HG03108 (cell line): ENCODE results near the gene MCL1.

ENCODE experiments used
- ATAC-seq: cut with Tn5 transposase; IDR thresholded peaks from one replicate; pipeline ENCODE4 v1.9.1; 2021; ENCODE audit warnings: moderate library complexity; ENCODE audit not compliant: unreplicated experiment

The MCL1 gene

GRCh38 chr1:150543500-150544143 is 35.8 kb downstream of the MCL1 start:
- ATAC-seq: no peak

- no peak for ATAC-seq
Observed at GRCh38 chr1:150537732-150538684, 41.4 kb downstream of the MCL1 start.

GRCh38 chr1:150536836-150537731 is 42.3 kb downstream of the MCL1 start:
- ATAC-seq: no peak

- ATAC-seq: no peak
Observed at GRCh38 chr1:150535511-150536287, 43.7 kb downstream of the MCL1 start.

GRCh38 chr1:150534002-150534401 is 45.4 kb downstream of the MCL1 start:
- no peak for ATAC-seq

GRCh38 chr1:150532860-150533259 is 46.5 kb downstream of the MCL1 start:
- ATAC-seq: no peak

- ATAC-seq: no peak
Observed at GRCh38 chr1:150530491-150531159, 48.8 kb downstream of the MCL1 start.

GRCh38 chr1:150529017-150529416 is 50.4 kb downstream of the MCL1 start:
- ATAC-seq: no peak

GRCh38 chr1:150528196-150528595 is 51.2 kb downstream of the MCL1 start:
- ATAC-seq: no peak

GRCh38 chr1:150525348-150525747 is 54.1 kb downstream of the MCL1 start:
- no peak for ATAC-seq
